Heart left ventricle (tissue), 16 donors: ENCODE data around the gene KAT8. TPM values are rescaled to one million over a fixed set of nuclear protein-coding genes. Genes with fewer than 3 reads are reported as not detected.

Experiments used
- ATAC-seq, 4 donors: fragments of 200-7000 bp; cut with Tn5 transposase; one replicate each; pipeline ENCODE4 v1.9.1; 2020 to 2022; ENCODE audit warnings: moderate library complexity in 4 of 4, mild to moderate bottlenecking in 3 of 4, moderate number of reproducible peaks in 1 of 4
- DNase-seq, 5 donors: peaks; one replicate each; pipeline ENCODE4 v3.0.0-alpha.2; 2020
- H3K27ac ChIP-seq, 12 donors: fragments of 200-600 bp; sonication (generic) in 4 of 12; one replicate each; pipeline versions ENCODE4 v1.5.0 to v1.8.0; 2016 to 2022; ENCODE audit warnings: mild to moderate bottlenecking in 2 of 12
- H3K27me3 ChIP-seq, 9 donors: fragments of 200-600 bp; sonication (generic) in 2 of 9; one replicate each; pipeline versions ENCODE4 v1.5.1 to v1.8.0; 2016 to 2022; ENCODE audit warnings: mild to moderate bottlenecking in 3 of 9
- H3K36me3 ChIP-seq, 9 donors: fragments of 200-600 bp; sonication (generic) in 2 of 9; one replicate each; pipeline versions ENCODE4 v1.5.0 to v1.8.0; 2018 to 2022; ENCODE audit warnings: mild to moderate bottlenecking in 2 of 9
- H3K4me1 ChIP-seq, 12 donors: fragments of 200-600 bp; sonication (generic) in 4 of 12; one replicate each; pipeline versions ENCODE4 v1.5.0 to v1.8.0; 2016 to 2022; ENCODE audit warnings: mild to moderate bottlenecking in 3 of 12
- H3K4me3 ChIP-seq, 12 donors: fragments of 200-600 bp; sonication (generic) in 4 of 12; one replicate each; pipeline versions ENCODE4 v1.5.0 to v1.8.0; 2017 to 2022; ENCODE audit warnings: mild to moderate bottlenecking in 9 of 12, moderate library complexity in 4 of 12
- H3K9me3 ChIP-seq, 12 donors: fragments of 200-600 bp; sonication (generic) in 4 of 12; one replicate each; pipeline versions ENCODE4 v1.5.0 to v1.8.0; 2016 to 2022; ENCODE audit warnings: mild to moderate bottlenecking in 1 of 12
- CTCF ChIP-seq, 12 donors: fragments of 200-600 bp; sonication (generic) in 4 of 12; IDR thresholded peaks; one replicate each; pipeline versions ENCODE4 v1.5.0 to v1.8.0; 2018 to 2022; ENCODE audit warnings: antibody characterized with exemption in 12 of 12, mild to moderate bottlenecking in 5 of 12
- POLR2A ChIP-seq, 2 donors: fragments of 450-650 bp; IDR thresholded peaks; one replicate each; pipeline ENCODE4 v1.6.1; 2017; ENCODE audit warnings: antibody characterized with exemption in 2 of 2, mild to moderate bottlenecking in 2 of 2, moderate library complexity in 2 of 2
- WGBS, 4 donors: extraction: QIAGEN DNeasy Blood & Tissue Kit in 2 of 4; methylation state at CpG; one replicate each; pipeline versions ENCODE4 v1.1.5 to v1.1.7; 2013 to 2018; 5-methylcytosine and 5-hydroxymethylcytosine counted together
- intact Hi-C, 10 donors: fragments of 100-400 bp; cut with DNase I; formaldehyde crosslinking; loops; one replicate each; pipeline versions ENCODE4 v1.11.1 to v1.14.2; 2022
- polyA plus RNA-seq, 2 donors: library from polyadenylated mRNA; stranded (reverse); fragments of 200-250 nt; gene quantifications; one replicate each; pipeline ENCODE4 v1.2.3, GENCODE V29; 2013
- total RNA-seq, 9 donors: library from RNA; depleted of rRNA in 2 of 9; stranded (reverse); fragments of >200 nt in 2 of 9; fragmentation: NEBNext Ultra II Directional in 3 of 9; extraction: Animal tissue kit (Norgen Biotek cat#: 25700) in 3 of 9; gene quantifications; one replicate each; pipeline versions ENCODE4 v1.1.0 to v1.2.4, GENCODE V29; 2016 to 2023
- donor health status: ischemic (EF 13 %, LVEDD 7.1; RV severe dilation, severe dysfunction).
- donor health status: healthy with polysubstance abuse.
- donor health status: DM: no; HTN: yes; CAD: no.
- donor health status: DM: no; HTN: no; CAD: no.
- donor health status: ischemic (EF 25% LVEDD 6.9; RV normal size, moderate dysfunction).
- donor health status: ischemic (EF 25% LVEDD 5.7; RV mildly dilated, moderate dysfunction).
- donor health status: healthy.
- donor health status: DM: yes; HTN: yes; CAD: no.
- donor health status: ischemic (EF 35%, LVEDD 5.7; RV mildly dilated, moderate dysfunction).
- donor health status: nonischemic (EF 11% LVEDD 7.7; RV severe dilation, severe dysfunction).
- donor health status: DM: yes; HTN: yes; CAD: no.
- donor health status: PGD.
- donor health status: ischemic (EF 29% LVEDD 5.4; RV normal size, mild dysfunction).
- donor health status: nonischemic (EF 23%, LVEDD 6.1; RV moderate dilation, normal function).

KAT8 gene
- total and polyA plus RNA-seq, 11 donors, result 52.8 to 83.2 (median 64.7) TPM

- Histone ChIP-seq H3K27me3 (no peaks in the 10 kb centered on the region), H3K4me3 (no peak overlapping the region), H3K4me1 (peaks cover 0 to 24% (median under 1%) of the 10 kb centered on the region in 12 donors), H3K27ac (no peak overlapping the region), H3K9me3 (no peaks in the 10 kb centered on the region), H3K36me3 (peaks cover 0 to 96% (median 74%) of the 10 kb centered on the region in 9 donors)
- ATAC-seq, result no peak
- intact Hi-C loops, result no loop called here
- DNase-seq, result no peak
- TF ChIP-seq CTCF (IDR thresholded peaks at IDR 0.05), result no peak
- TF ChIP-seq POLR2A (IDR thresholded peaks at IDR 0.05), result no peak
- 90 to 99% (median 92%) methylated on average over 9 to 13 of the region's 13 CpGs for WGBS, 4 donors
Observed at GRCh38 chr16:31080756-31081419, 36.6 kb upstream of the KAT8 start.

GRCh38 chr16:31081428-31082351 is 35.8 kb upstream of the KAT8 start:
- Histone ChIP-seq H3K4me1 (peaks cover 0 to 24% (median 0%) of the 10 kb centered on the region in 12 donors), H3K36me3 (peaks cover 0 to 93% (median 70%) of the 10 kb centered on the region in 9 donors), H3K27ac (no peak overlapping the region), H3K27me3 (no peaks in the 10 kb centered on the region), H3K4me3 (no peak overlapping the region), H3K9me3 (no peaks in the 10 kb centered on the region)
- no peak for DNase-seq
- no peak for ATAC-seq
- intact Hi-C loops, result no loop called here
- TF ChIP-seq CTCF (IDR thresholded peaks at IDR 0.05), result no peak
- TF ChIP-seq POLR2A (IDR thresholded peaks at IDR 0.05), result no peak
- WGBS, 4 donors, result 84 to 88% (median 86%) methylated on average over 26 of the region's 26 CpGs

- intact Hi-C loops, result no loop called here
Observed at GRCh38 chr16:31082368-31083045, 35.0 kb upstream of the KAT8 start.

More at GRCh38 chr16:31082368-31083045, 35.0 kb upstream of the KAT8 start:
- peaks cover 0 to 93% (median 66%) of the 10 kb centered on the region in 9 donors for H3K36me3 ChIP-seq
- no peak overlapping the region for H3K27ac ChIP-seq
- peaks cover 0 to 24% (median 0%) of the 10 kb centered on the region in 12 donors for H3K4me1 ChIP-seq
- no peaks in the 10 kb centered on the region for H3K9me3 ChIP-seq
- 62 to 76% (median 70%) methylated on average over 8 to 14 of the region's 14 CpGs for WGBS, 4 donors
- ATAC-seq, result no peak
- DNase-seq, result no peak
- TF ChIP-seq POLR2A (IDR thresholded peaks at IDR 0.05) (no peak), CTCF (IDR thresholded peaks at IDR 0.05) (no peak)
- H3K4me3 ChIP-seq, result no peak overlapping the region
- no peaks in the 10 kb centered on the region for H3K27me3 ChIP-seq
